Fibroblast of lung (primary cell): ENCODE results near the gene ANO6.

Source experiments
- CTCF ChIP-seq, 2 donors: IDR thresholded peaks in 1 of 2; conservative IDR thresholded peaks in 1 of 2; 1 replicate in 1 of 2; 2 replicates in 1 of 2; pipeline ENCODE4 v1.5.1; 2011 to 2012; ENCODE audit warnings: low read length in 2 of 2, control low read depth in 1 of 2, inconsistent platforms in 1 of 2, low read depth in 1 of 2, mild to moderate bottlenecking in 1 of 2
- EZH2 ChIP-seq: IDR thresholded peaks from 2 replicates; pipeline ENCODE4 v1.5.1; 2012; ENCODE audit warnings: low read length, control low read depth, mild to moderate bottlenecking; ENCODE audit errors: missing control alignments

- peak; percentile 82 to 89 for TF ChIP-seq CTCF (conservative IDR thresholded peaks at IDR 0.05 in 1 of 2, IDR thresholded peaks at IDR 0.05 in 1 of 2; ENCODE audit: low read depth in 1 of 2, low read length in 2 of 2)
- TF ChIP-seq EZH2 = no peak
These were observed 172.7 kb downstream of the ANO6 start for GRCh38 chr12:45388545-45388944.
